HCT116 (cell line): ENCODE measurements around the gene SLC26A5. TPM values are rescaled to one million over a fixed set of nuclear protein-coding genes. Genes with fewer than 3 reads are reported as not detected.

ENCODE experiments used
- ATAC-seq: fragments of 200-7000 bp; cut with Tn5 transposase; 2 replicates; pipeline ENCODE4 v1.9.1; 2020; ENCODE audit warnings: mild to moderate bottlenecking, moderate library complexity
- BruUV-seq: library from RNA; stranded (reverse); fragments of 400-500 nt; replicated peaks from 2 replicates; lab custom pipeline; 2021; lab: Mats Ljungman, UMichigan
- CTCF ChIA-PET: fragments of 300-600 bp; sonication (Branson Sonifier 250); formaldehyde crosslinking; loops from one replicate; lab custom pipeline; 2021; ENCODE audit warnings: antibody characterized with exemption; lab: Charles Lee
- POLR2A ChIA-PET: fragments of 300-600, 350-600 bp; sonication (Branson Sonifier 250); formaldehyde crosslinking; loops from one replicate; lab custom pipeline; 2021; ENCODE audit warnings: antibody characterized with exemption; lab: Charles Lee
- RAD21 ChIA-PET, 2 experiments: fragments of 300-600 bp; sonication (Branson Sonifier 250); formaldehyde crosslinking; loops; one replicate each; lab custom pipeline; 2023; ENCODE audit warnings: low total read pairs in 2 of 2; ENCODE audit not compliant: uncharacterized antibody in 2 of 2, unreplicated experiment in 2 of 2, low non-redundant PET in 1 of 2; lab: Charles Lee
- DNase-seq: peaks from one replicate; pipeline ENCODE4 v3.0.0-alpha.2; 2010; ENCODE audit warnings: low read depth, low spot score
- H2AFZ ChIP-seq: fragments of 200-600 bp; shearing (Covaris generic), sonication (generic); 2 replicates; pipeline ENCODE4 v1.6.1; 2017; ENCODE audit warnings: low read depth, mixed run types, mixed read lengths, antibody characterized with exemption, low read length; ENCODE audit not compliant: poor library complexity, severe bottlenecking
- H3K27ac ChIP-seq: 2 replicates; pipeline ENCODE4 v1.5.1; 2012; ENCODE audit warnings: low read depth, low read length
- H3K27me3 ChIP-seq: fragments of 200-600 bp; sonication (generic); 2 replicates; pipeline ENCODE4 v1.6.1; 2016; ENCODE audit warnings: mixed run types, low read length, mixed read lengths; ENCODE audit not compliant: insufficient read depth
- H3K36me3 ChIP-seq, 2 experiments: fragments of 200-500 bp in 1 of 2; fragments of 200-600 bp in 1 of 2; sonication (Bioruptor generic) in 1 of 2; sonication (generic) in 1 of 2; 2 replicates each; pipeline versions ENCODE4 v1.5.1 to v1.6.1; 2014 to 2016; ENCODE audit warnings: low read length in 2 of 2, inconsistent platforms in 1 of 2, mixed read lengths in 1 of 2, mixed run types in 1 of 2; ENCODE audit not compliant: insufficient read depth in 2 of 2, control insufficient read depth in 1 of 2
- H3K4me1 ChIP-seq, 2 experiments: fragments of 200-600 bp in 1 of 2; sonication (generic) in 1 of 2; 2 replicates each; pipeline versions ENCODE4 v1.5.1 to v1.6.1; 2012 to 2017; ENCODE audit warnings: low read length in 2 of 2, inconsistent platforms in 1 of 2, mild to moderate bottlenecking in 1 of 2, mixed read lengths in 1 of 2, mixed run types in 1 of 2, moderate library complexity in 1 of 2; ENCODE audit not compliant: insufficient read depth in 2 of 2, control insufficient read depth in 1 of 2
- H3K4me2 ChIP-seq: fragments of 200-600 bp; sonication (generic); 2 replicates; pipeline ENCODE4 v1.6.1; 2017; ENCODE audit warnings: mixed run types, low read length, mixed read lengths
- H3K4me3 ChIP-seq, 2 experiments: fragments of 200-600 bp in 1 of 2; sonication (generic) in 1 of 2; replicated peaks in 1 of 2; 2 replicates each; pipeline ENCODE4 v1.5.1; 2011 to 2016; ENCODE audit warnings: low read length in 2 of 2, control low read depth in 1 of 2, low read depth in 1 of 2, mild to moderate bottlenecking in 1 of 2, mixed read lengths in 1 of 2, mixed run types in 1 of 2
- H3K79me2 ChIP-seq: fragments of 200-600 bp; sonication (generic); 2 replicates; pipeline ENCODE4 v1.6.1; 2017; ENCODE audit warnings: mild to moderate bottlenecking, mixed run types, low read length, moderate library complexity, mixed read lengths; ENCODE audit not compliant: insufficient read depth
- H3K9ac ChIP-seq: fragments of 200-600 bp; sonication (generic); 2 replicates; pipeline ENCODE4 v1.6.1; 2016; ENCODE audit warnings: low read length, mixed read lengths
- H3K9me2 ChIP-seq: fragments of 200-600 bp; sonication (generic), shearing (Covaris generic); 2 replicates; pipeline ENCODE4 v1.6.1; 2017; ENCODE audit warnings: mixed run types, mild to moderate bottlenecking, moderate library complexity; ENCODE audit not compliant: insufficient read depth
- H3K9me3 ChIP-seq, 2 experiments: fragments of 200-500 bp in 1 of 2; fragments of 200-600 bp in 1 of 2; sonication (Bioruptor generic) in 1 of 2; sonication (generic) in 1 of 2; 2 replicates each; pipeline ENCODE4 v1.6.1; 2014 to 2017; ENCODE audit warnings: low read length in 2 of 2, mixed read lengths in 2 of 2, inconsistent platforms in 1 of 2, low read depth in 1 of 2, mild to moderate bottlenecking in 1 of 2, mixed run types in 1 of 2, moderate library complexity in 1 of 2; ENCODE audit not compliant: control insufficient read depth in 1 of 2, insufficient read depth in 1 of 2
- H4K20me1 ChIP-seq: fragments of 200-600 bp; sonication (generic), shearing (Covaris generic); 2 replicates; pipeline ENCODE4 v1.6.1; 2017; ENCODE audit warnings: mixed run types, mild to moderate bottlenecking, moderate library complexity; ENCODE audit not compliant: insufficient read depth
- CBX3 ChIP-seq: IDR thresholded peaks from 2 replicates; pipeline ENCODE4 v1.6.1; 2012; ENCODE audit warnings: low read depth
- CTCF ChIP-seq, 3 experiments: fragments of 200-600 bp in 1 of 3; sonication (generic) in 1 of 3; IDR thresholded peaks in 2 of 3; conservative IDR thresholded peaks in 1 of 3; 2 replicates each; pipeline ENCODE4 v1.5.1; 2012 to 2017; ENCODE audit warnings: low read depth in 2 of 3, low read length in 2 of 3, antibody characterized with exemption in 1 of 3, borderline replicate concordance in 1 of 3, control low read depth in 1 of 3, mild to moderate bottlenecking in 1 of 3, mixed read lengths in 1 of 3, mixed run types in 1 of 3, moderate library complexity in 1 of 3; ENCODE audit not compliant: insufficient read depth in 1 of 3
- EGR1 ChIP-seq: IDR thresholded peaks from 2 replicates; pipeline ENCODE4 v1.6.1; 2012; ENCODE audit warnings: low read depth
- ELF1 ChIP-seq: IDR thresholded peaks from 2 replicates; pipeline ENCODE4 v1.6.1; 2012; ENCODE audit warnings: low read depth, borderline replicate concordance
- EZH2phosphoT487 ChIP-seq: fragments of 200-600 bp; IDR thresholded peaks from 2 replicates; pipeline ENCODE4 v1.6.1; 2018; ENCODE audit warnings: antibody characterized with exemption, borderline replicate concordance
- MAX ChIP-seq: IDR thresholded peaks from 2 replicates; pipeline ENCODE4 v1.6.1; 2012
- POLR2A ChIP-seq: IDR thresholded peaks from 2 replicates; pipeline ENCODE4 v1.7.0; 2011; ENCODE audit warnings: borderline replicate concordance; ENCODE audit not compliant: insufficient read depth, insufficient read length; ENCODE audit errors: extremely low read depth
- RAD21 ChIP-seq: IDR thresholded peaks from 2 replicates; pipeline ENCODE4 v1.6.1; 2012; ENCODE audit warnings: low read depth, mild to moderate bottlenecking
- SIN3A ChIP-seq: IDR thresholded peaks from 2 replicates; pipeline ENCODE4 v1.6.1; 2012; ENCODE audit warnings: low read depth
- SP1 ChIP-seq: IDR thresholded peaks from 2 replicates; pipeline ENCODE4 v1.6.1; 2012; ENCODE audit warnings: low read depth
- ZBTB33 ChIP-seq: IDR thresholded peaks from 2 replicates; pipeline ENCODE4 v1.6.1; 2011; ENCODE audit warnings: mild to moderate bottlenecking, low read length, moderate library complexity; ENCODE audit not compliant: insufficient replicate concordance; ENCODE audit errors: extremely low read depth
- intact Hi-C: fragments of 100-400 bp; cut with micrococcal nuclease; formaldehyde crosslinking; loops from 2 replicates; pipeline ENCODE4 v1.10.0; 2022
- total RNA-seq: library from RNA; stranded (reverse); gene quantifications from one replicate; pipeline ENCODE4 v1.2.1, GENCODE V29; 2021; ENCODE audit not compliant: unreplicated experiment

Gene SLC26A5
- total RNA-seq, 1 experiment from 2014 or later = 0.15 TPM

- TF ChIP-seq POLR2A = no peak
Observed at GRCh38 chr7:103432712-103433111, 13.3 kb downstream of the SLC26A5 start (continued).

- TF ChIP-seq EGR1 = no peak
- no peak for TF ChIP-seq ELF1
- TF ChIP-seq ZBTB33 = no peak
- no peak for TF ChIP-seq CBX3
- TF ChIP-seq EZH2phosphoT487 = no peak
- TF ChIP-seq CTCF (IDR thresholded peaks at IDR 0.05 in 2 of 3, conservative IDR thresholded peaks at IDR 0.05 in 1 of 3; ENCODE audit: borderline replicate concordance in 1 of 3, insufficient read depth in 1 of 3, low read depth in 2 of 3, low read length in 2 of 3) = peak in 2 of 3 experiments; percentile 21 to 35; a peak in 2 of 6 replicates
- no peak for TF ChIP-seq SIN3A
- TF ChIP-seq RAD21 = peak; percentile 22; the same call in 1 of the 2 replicates
- no peak for TF ChIP-seq SP1
- TF ChIP-seq MAX = no peak
- Histone ChIP-seq H3K9ac (no peak overlapping the region), H3K27ac (no peak overlapping the region), H3K79me2 (no peaks in the 10 kb centered on the region), H3K4me2 (no peak overlapping the region), H4K20me1 (no peaks in the 10 kb centered on the region), H3K4me3 (no peak overlapping the region), H3K9me3 (no peaks in the 10 kb centered on the region), H3K4me1 (no peaks in the 10 kb centered on the region), H2AFZ (no peak overlapping the region), H3K27me3 (no peaks in the 10 kb centered on the region), H3K36me3 (no peaks in the 10 kb centered on the region), H3K9me2 (no peaks in the 10 kb centered on the region)
- POLR2A ChIA-PET = no interaction called here
- RAD21 ChIA-PET = no interaction called here
- BruUV-seq = no TSS peak
- ATAC-seq (peak; percentile 46; the same call in 1 of the 2 replicates), DNase-seq (no peak)
- intact Hi-C loops = no loop called here
- CTCF ChIA-PET = no interaction called here
Observed at GRCh38 chr7:103425177-103425576, 20.8 kb downstream of the SLC26A5 start.
